B cell (primary cell): Measurements from ENCODE around the gene MYCBPAP.

Experiments used
- CTCF ChIP-seq: fragments of 200-600 bp; IDR thresholded peaks from one replicate; pipeline ENCODE4 v1.8.0; 2022; ENCODE audit warnings: antibody characterized with exemption, mild to moderate bottlenecking
- EZH2 ChIP-seq: IDR thresholded peaks from 2 replicates; pipeline ENCODE4 v1.6.1; 2012; ENCODE audit warnings: borderline replicate concordance, low read depth, mild to moderate bottlenecking, moderate library complexity, low read length; ENCODE audit not compliant: insufficient read depth, poor library complexity, severe bottlenecking

- TF ChIP-seq EZH2, result no peak
- TF ChIP-seq CTCF, result peak; percentile 30
These were observed 26.2 kb downstream of the MYCBPAP start for GRCh38 chr17:50534222-50534978.
